Caco-2 (cell line): ENCODE data around the gene MADD. TPM values are rescaled to one million over a fixed set of nuclear protein-coding genes. Genes with fewer than 3 reads are reported as not detected.

ENCODE experiments used
- BruUV-seq: library from RNA; stranded (reverse); fragments of 400-500 nt; replicated peaks from 2 replicates; lab custom pipeline; 2021; lab: Mats Ljungman, UMichigan
- CTCF ChIA-PET: fragments of 300-600 bp; sonication (Branson Sonifier 250); formaldehyde crosslinking; loops from one replicate; lab custom pipeline; 2022; ENCODE audit warnings: antibody characterized with exemption; lab: Charles Lee
- POLR2A ChIA-PET: fragments of 300-600 bp; sonication (Branson Sonifier 250); formaldehyde crosslinking; loops from one replicate; lab custom pipeline; 2022; ENCODE audit warnings: antibody characterized with exemption; lab: Charles Lee
- DNase-seq, 2 experiments: peaks; one replicate each; pipeline versions ENCODE4 v3.0.0 to v3.0.0-alpha.2; 2020 to 2022
- H3K27me3 ChIP-seq: replicated peaks from 2 replicates; pipeline ENCODE4 v1.6.0; 2011; ENCODE audit warnings: low read length; ENCODE audit not compliant: control insufficient read depth, insufficient read depth
- H3K36me3 ChIP-seq: 2 replicates; pipeline ENCODE4 v1.5.1; 2011; ENCODE audit warnings: low read length; ENCODE audit not compliant: control insufficient read depth, insufficient read depth
- H3K4me1 ChIP-seq: fragments of 250-450 bp; sonication (Bioruptor Pico); 2 replicates; pipeline ENCODE4 v1.5.1; 2020; ENCODE audit warnings: mild to moderate bottlenecking
- H3K4me3 ChIP-seq: 2 replicates; pipeline ENCODE4 v1.5.1; 2011; ENCODE audit warnings: low read depth, mild to moderate bottlenecking, control low read depth, low read length
- H3K9me3 ChIP-seq: fragments of 250-450 bp; sonication (Bioruptor Pico); 2 replicates; pipeline ENCODE4 v1.5.1; 2020; ENCODE audit warnings: mild to moderate bottlenecking, moderate library complexity
- H3K27ac Mint-ChIP-seq: one replicate; pipeline ENCODE4 v1.8.0; 2022; ENCODE audit warnings: mixed read lengths; ENCODE audit not compliant: unreplicated experiment
- H3K27me3 Mint-ChIP-seq: one replicate; pipeline ENCODE4 v1.8.0; 2022; ENCODE audit warnings: mixed read lengths; ENCODE audit not compliant: insufficient read depth, unreplicated experiment
- H3K36me3 Mint-ChIP-seq: one replicate; pipeline ENCODE4 v1.8.0; 2022; ENCODE audit warnings: mild to moderate bottlenecking, mixed read lengths; ENCODE audit not compliant: insufficient read depth, unreplicated experiment
- H3K4me1 Mint-ChIP-seq: one replicate; pipeline ENCODE4 v1.8.0; 2022; ENCODE audit warnings: low read depth, mixed read lengths; ENCODE audit not compliant: unreplicated experiment
- H3K4me3 Mint-ChIP-seq: one replicate; pipeline ENCODE4 v1.8.0; 2022; ENCODE audit warnings: mild to moderate bottlenecking, moderate library complexity, mixed read lengths; ENCODE audit not compliant: unreplicated experiment
- H3K9me3 Mint-ChIP-seq: one replicate; pipeline ENCODE4 v1.8.0; 2022; ENCODE audit warnings: mixed read lengths; ENCODE audit not compliant: unreplicated experiment
- CTCF ChIP-seq, 2 experiments: fragments of 200-600 bp in 1 of 2; IDR thresholded peaks; 1 replicate in 1 of 2; 2 replicates in 1 of 2; pipeline versions ENCODE4 v1.5.1 to v1.8.0; 2011 to 2022; ENCODE audit warnings: antibody characterized with exemption in 1 of 2, control low read depth in 1 of 2, inconsistent platforms in 1 of 2, low read depth in 1 of 2, low read length in 1 of 2, mild to moderate bottlenecking in 1 of 2, moderate library complexity in 1 of 2; ENCODE audit not compliant: insufficient read depth in 1 of 2, severe bottlenecking in 1 of 2, unreplicated experiment in 1 of 2
- intact Hi-C: fragments of 100-400 bp; cut with micrococcal nuclease; formaldehyde crosslinking; loops from one replicate; pipeline ENCODE4 v1.10.0; 2022; ENCODE audit not compliant: unreplicated experiment
- total RNA-seq: library from RNA; stranded (reverse); gene quantifications from 2 replicates; pipeline ENCODE4 v1.2.3, GENCODE V29; 2022

Gene MADD
- total RNA-seq, 1 experiment from 2014 or later: 63.8 TPM

DNA sequence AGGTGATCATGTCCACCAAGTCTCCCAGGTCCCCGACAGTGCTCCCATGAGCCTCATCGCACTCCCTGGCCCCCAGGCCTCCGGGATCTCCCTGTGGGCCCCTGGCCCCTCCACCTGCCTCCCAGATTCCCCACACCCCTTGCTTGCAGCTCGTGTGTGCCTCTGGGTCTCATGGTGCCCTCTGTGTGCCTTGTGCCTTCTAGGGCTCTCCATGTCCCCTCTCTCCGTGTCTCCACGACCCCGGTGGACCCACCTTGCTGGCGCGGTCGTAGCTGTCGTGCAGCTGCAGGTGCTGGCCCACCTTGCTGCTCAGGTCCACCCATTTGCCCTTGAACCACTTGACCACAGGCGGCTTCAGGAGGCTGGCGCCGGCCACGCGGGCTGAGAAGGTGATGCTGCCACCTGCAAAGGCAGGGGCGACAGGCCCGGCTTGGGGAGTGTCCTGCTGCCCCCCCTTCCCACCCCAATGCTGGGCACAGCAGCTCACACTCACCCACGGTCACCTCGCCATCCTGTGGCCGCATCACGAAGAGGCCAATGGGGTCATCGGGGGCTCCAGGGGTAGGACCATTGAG, 79.7 kb downstream of the MADD start:
- ChIA-PET CTCF (no interaction called here), POLR2A (no interaction called here)
- BruUV-seq: no TSS peak
- Mint-ChIP-seq H3K27ac (no peak overlapping the region), H3K4me1 (peaks cover 5% of the 10 kb centered on the region), H3K27me3 (no peaks in the 10 kb centered on the region), H3K36me3 (no peaks in the 10 kb centered on the region), H3K4me3 (no peak overlapping the region), H3K9me3 (no peaks in the 10 kb centered on the region)
- no peaks in the 10 kb centered on the region for H3K27me3 ChIP-seq
- no peaks in the 10 kb centered on the region for H3K4me1 ChIP-seq
- no peak for TF ChIP-seq CTCF (IDR thresholded peaks at IDR 0.05; ENCODE audit: insufficient read depth in 1 of 2, low read depth in 1 of 2, low read length in 1 of 2, severe bottlenecking in 1 of 2, unreplicated experiment in 1 of 2)
- H3K9me3 ChIP-seq: no peaks in the 10 kb centered on the region
- no peak overlapping the region for H3K4me3 ChIP-seq
- intact Hi-C loops: no loop called here
- H3K36me3 ChIP-seq: no peaks in the 10 kb centered on the region
- DNase-seq: no peak

DNA sequence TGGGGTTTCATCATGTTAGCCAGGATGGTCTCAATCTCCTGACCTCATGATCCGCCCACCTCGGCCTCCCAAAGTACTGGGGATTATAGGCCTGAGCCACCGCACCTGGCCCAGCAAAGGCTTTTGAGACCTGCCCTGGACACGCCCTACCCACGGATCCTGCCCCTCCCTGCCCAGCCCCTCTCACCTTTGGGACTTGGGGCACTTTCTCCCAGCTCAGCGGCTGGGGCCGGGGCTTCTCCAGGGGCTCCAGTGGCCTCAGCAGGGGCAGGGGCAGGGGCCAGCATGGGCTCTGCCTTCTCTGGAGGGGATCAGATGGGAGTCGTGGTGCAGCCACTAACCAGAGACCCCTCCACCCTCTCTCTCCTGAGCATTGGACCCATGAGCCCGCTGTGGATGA, 80.4 kb downstream of the MADD start:
- intact Hi-C loops: no loop called here
- H3K9me3 ChIP-seq: no peaks in the 10 kb centered on the region
- H3K27me3 ChIP-seq: no peaks in the 10 kb centered on the region
- peaks cover 5% of the 10 kb centered on the region for H3K4me1 Mint-ChIP-seq
- no peak overlapping the region for H3K27ac Mint-ChIP-seq
- BruUV-seq: no TSS peak
- no peak overlapping the region for H3K4me3 Mint-ChIP-seq
- TF ChIP-seq CTCF (IDR thresholded peaks at IDR 0.05; ENCODE audit: insufficient read depth in 1 of 2, low read depth in 1 of 2, low read length in 1 of 2, severe bottlenecking in 1 of 2, unreplicated experiment in 1 of 2): no peak
- H3K4me3 ChIP-seq: no peak overlapping the region
- H3K36me3 ChIP-seq: no peaks in the 10 kb centered on the region
- H3K27me3 Mint-ChIP-seq: no peaks in the 10 kb centered on the region
- ChIA-PET POLR2A (no interaction called here), CTCF (interaction anchor here (1.2 kb wide), 1 partner anchor 104 kb away, joined by 5 read pairs; no protein-coding TSS in a partner anchor)
- H3K36me3 Mint-ChIP-seq: no peaks in the 10 kb centered on the region
- no peaks in the 10 kb centered on the region for H3K9me3 Mint-ChIP-seq
- no peaks in the 10 kb centered on the region for H3K4me1 ChIP-seq
- no peak for DNase-seq

DNA sequence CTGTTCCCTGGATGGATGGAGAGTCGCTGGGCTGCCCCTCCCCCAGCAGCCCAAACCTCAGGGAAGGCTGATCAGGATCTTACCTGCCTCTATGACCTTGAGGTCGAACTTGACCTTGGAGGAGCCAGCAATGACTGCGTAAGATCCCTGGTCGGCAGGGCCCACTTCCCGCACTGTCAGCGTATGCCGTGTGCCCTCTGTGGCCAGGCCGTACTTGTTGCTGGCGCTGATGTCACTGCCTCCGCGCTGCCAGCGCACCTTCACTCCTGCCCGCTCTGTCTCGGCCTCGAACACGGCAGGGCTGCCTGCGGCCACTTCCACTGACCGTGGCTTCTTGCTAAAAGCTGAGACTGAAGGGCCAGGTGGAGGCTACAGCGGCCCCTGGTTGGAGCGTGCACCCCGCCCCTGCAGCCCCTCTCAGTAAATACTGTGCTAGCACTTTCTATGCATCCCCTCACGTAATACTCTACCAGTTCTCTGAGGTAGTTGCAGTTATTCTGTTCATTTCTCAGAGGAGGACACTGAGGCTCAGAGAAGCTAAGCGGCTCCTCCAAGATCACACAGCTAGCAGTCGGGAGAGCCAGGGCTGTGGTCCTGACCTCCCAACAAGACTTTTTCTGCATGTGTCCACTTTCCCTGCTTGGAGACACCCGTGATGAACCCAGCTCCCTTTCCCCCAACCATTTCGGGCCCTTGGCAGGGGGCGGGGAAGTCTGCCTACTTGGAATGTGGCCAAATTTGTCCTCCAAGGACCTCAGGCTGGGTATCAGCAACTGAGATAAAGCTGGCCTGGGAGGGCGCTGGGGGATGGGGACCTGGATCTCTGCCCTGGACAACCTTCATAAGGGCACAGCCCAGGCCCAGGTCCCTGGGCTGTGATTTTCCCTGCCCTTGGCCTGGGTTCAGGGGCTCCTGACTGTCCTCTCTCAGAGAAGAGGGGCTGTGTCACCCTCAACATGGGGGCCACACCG, 81.5 kb downstream of the MADD start:
- H3K27me3 ChIP-seq: no peaks in the 10 kb centered on the region
- no peak overlapping the region for H3K4me3 Mint-ChIP-seq
- no peak overlapping the region for H3K27ac Mint-ChIP-seq
- H3K4me1 Mint-ChIP-seq: no peaks in the 10 kb centered on the region
- no peak for TF ChIP-seq CTCF (IDR thresholded peaks at IDR 0.05; ENCODE audit: insufficient read depth in 1 of 2, low read depth in 1 of 2, low read length in 1 of 2, severe bottlenecking in 1 of 2, unreplicated experiment in 1 of 2)
- H3K9me3 ChIP-seq: no peaks in the 10 kb centered on the region
- DNase-seq: no peak
- H3K4me1 ChIP-seq: peaks cover 4% of the 10 kb centered on the region; the same call in 1 of the 2 replicates
- CTCF ChIA-PET: interaction anchor here (1.2 kb wide), 1 partner anchor 103 kb away, joined by 5 read pairs; no protein-coding TSS in a partner anchor
- POLR2A ChIA-PET: no interaction called here
- no peaks in the 10 kb centered on the region for H3K9me3 Mint-ChIP-seq
- H3K36me3 Mint-ChIP-seq: no peaks in the 10 kb centered on the region
- no peaks in the 10 kb centered on the region for H3K27me3 Mint-ChIP-seq
- no peaks in the 10 kb centered on the region for H3K36me3 ChIP-seq
- intact Hi-C loops: no loop called here
- no peak overlapping the region for H3K4me3 ChIP-seq
- BruUV-seq: no TSS peak
